B cell (primary cell): ENCODE results near the gene ANKRD2. TPM values are rescaled to one million over a fixed set of nuclear protein-coding genes. Genes with fewer than 3 reads are reported as not detected.

Experiments used
- ATAC-seq: fragments of 200-7000 bp; cut with Tn5 transposase; one replicate; pipeline ENCODE4 v1.10.0; 2021; ENCODE audit warnings: low read depth, mild to moderate bottlenecking, moderate number of reproducible peaks, moderate library complexity
- CTCF ChIA-PET: fragments of 350-600 bp; sonication (Branson Sonifier 250); formaldehyde crosslinking; loops from one replicate; lab custom pipeline; 2021; ENCODE audit warnings: antibody characterized with exemption, inconsistent platforms; lab: Charles Lee
- POLR2A ChIA-PET: fragments of 350-600 bp; sonication (Branson Sonifier 250); formaldehyde crosslinking; loops from one replicate; lab custom pipeline; 2021; ENCODE audit warnings: antibody characterized with exemption; lab: Charles Lee
- DNase-seq: peaks from one replicate; pipeline ENCODE4 v3.0.0; 2013
- H2AFZ ChIP-seq: 2 replicates; pipeline ENCODE4 v1.6.1; 2012; ENCODE audit warnings: mild to moderate bottlenecking, low read depth, low read length; ENCODE audit not compliant: insufficient read depth, poor library complexity, severe bottlenecking
- H3K27ac ChIP-seq, 2 donors: 1 replicate in 1 of 2; 2 replicates in 1 of 2; pipeline ENCODE4 v1.5.1; 2012 to 2013; ENCODE audit warnings: low read length in 2 of 2, mild to moderate bottlenecking in 2 of 2, moderate library complexity in 1 of 2
- H3K27me3 ChIP-seq, 4 experiments: fragments of 200-600 bp in 1 of 4; sonication (generic) in 1 of 4; replicated peaks in 1 of 4; 1 replicate in 2 of 4; 2 replicates in 2 of 4; pipeline versions ENCODE4 v1.6.1 to v1.7.0; 2013 to 2016; ENCODE audit warnings: low read length in 3 of 4, mild to moderate bottlenecking in 2 of 4, mixed read lengths in 1 of 4, moderate library complexity in 1 of 4; ENCODE audit not compliant: insufficient read depth in 4 of 4, control insufficient read depth in 3 of 4; ENCODE audit errors: control extremely low read depth in 1 of 4
- H3K36me3 ChIP-seq, 2 experiments: replicated peaks in 1 of 2; 1 replicate in 1 of 2; 2 replicates in 1 of 2; pipeline versions ENCODE4 v1.6.1 to v1.7.1; 2013; ENCODE audit warnings: low read length in 1 of 2; ENCODE audit not compliant: insufficient read depth in 2 of 2, control insufficient read depth in 1 of 2; ENCODE audit errors: control extremely low read depth in 1 of 2, extremely low read depth in 1 of 2
- H3K4me1 ChIP-seq, 2 donors: fragments of 200-600 bp in 1 of 2; sonication (generic) in 1 of 2; 1 replicate in 1 of 2; 2 replicates in 1 of 2; pipeline versions ENCODE4 v1.5.1 to v1.6.1; 2013 to 2017; ENCODE audit warnings: low read length in 2 of 2; ENCODE audit not compliant: control insufficient read depth in 2 of 2, insufficient read depth in 2 of 2
- H3K4me2 ChIP-seq: replicated peaks from 2 replicates; pipeline ENCODE3; 2012; ENCODE audit warnings: mild to moderate bottlenecking, low read depth, low read length; ENCODE audit not compliant: poor library complexity, severe bottlenecking
- H3K4me3 ChIP-seq, 5 experiments: fragments of 200-600 bp in 1 of 5; sonication (generic) in 1 of 5; 1 replicate in 3 of 5; 2 replicates in 2 of 5; pipeline versions ENCODE4 v1.5.1 to v1.7.0; 2011 to 2016; ENCODE audit warnings: low read length in 4 of 5, mild to moderate bottlenecking in 4 of 5, low read depth in 2 of 5, control low read depth in 1 of 5, moderate library complexity in 1 of 5; ENCODE audit not compliant: insufficient read depth in 1 of 5; ENCODE audit errors: control extremely low read depth in 1 of 5, extremely low read depth in 1 of 5
- H3K79me2 ChIP-seq: fragments of 200-600 bp; sonication (generic); one replicate; pipeline ENCODE4 v1.6.0; 2016; ENCODE audit warnings: low read length; ENCODE audit not compliant: control insufficient read depth, insufficient read depth
- H3K9ac ChIP-seq: fragments of 200-600 bp; sonication (generic); 2 replicates; pipeline ENCODE4 v1.6.1; 2017; ENCODE audit warnings: mild to moderate bottlenecking, low read length, moderate library complexity
- H3K9me3 ChIP-seq, 3 donors: one replicate each; pipeline versions ENCODE4 v1.6.1 to v1.7.1; 2013; ENCODE audit warnings: low read length in 2 of 3; ENCODE audit not compliant: control insufficient read depth in 2 of 3, insufficient read depth in 1 of 3; ENCODE audit errors: control extremely low read depth in 1 of 3
- H4K20me1 ChIP-seq: 2 replicates; pipeline ENCODE4 v1.6.0; 2012; ENCODE audit warnings: mild to moderate bottlenecking, low read length; ENCODE audit not compliant: insufficient read depth, control insufficient read depth, poor library complexity, severe bottlenecking
- H3K27ac Mint-ChIP-seq: one replicate; pipeline ENCODE4 v1.8.0; 2021; ENCODE audit warnings: mixed read lengths
- H3K27me3 Mint-ChIP-seq: one replicate; pipeline ENCODE4 v1.8.0; 2021; ENCODE audit warnings: mixed read lengths
- H3K4me1 Mint-ChIP-seq: one replicate; pipeline ENCODE4 v1.8.0; 2021; ENCODE audit warnings: mixed read lengths
- H3K4me3 Mint-ChIP-seq: one replicate; pipeline ENCODE4 v1.8.0; 2021; ENCODE audit warnings: mixed read lengths
- H3K9me3 Mint-ChIP-seq: one replicate; pipeline ENCODE4 v1.8.0; 2022; ENCODE audit warnings: mixed read lengths; ENCODE audit not compliant: insufficient read depth
- EZH2 ChIP-seq: IDR thresholded peaks from 2 replicates; pipeline ENCODE4 v1.6.1; 2012; ENCODE audit warnings: borderline replicate concordance, low read depth, mild to moderate bottlenecking, moderate library complexity, low read length; ENCODE audit not compliant: insufficient read depth, poor library complexity, severe bottlenecking
- WGBS: methylation state at CpG from one replicate; pipeline ENCODE4 v1.1.5; 2013; ENCODE audit warnings: missing lambda C conversion rate; ENCODE audit not compliant: insufficient coverage; 5-methylcytosine and 5-hydroxymethylcytosine counted together
- intact Hi-C: fragments of 100-400 bp; cut with micrococcal nuclease; formaldehyde crosslinking; loops from one replicate; pipeline ENCODE4 v1.10.0; 2022
- polyA plus RNA-seq: library from polyadenylated mRNA; depleted of rRNA; stranded (reverse); fragments of >200 nt; gene quantifications from 2 replicates; pipeline ENCODE4 v1.2.3, GENCODE V29; 2012
- total RNA-seq, 2 donors: library from RNA; stranded (reverse); fragments of 120-200 nt in 1 of 2; gene quantifications; 1 replicate in 1 of 2; 2 replicates in 1 of 2; pipeline versions ENCODE4 v1.2.3 to v1.2.4, GENCODE V29; 2013 to 2022
- TF ChIP-seq, protein P1 (sequence below): fragments of 200-600 bp; IDR thresholded peaks from one replicate; pipeline ENCODE4 v1.8.0; 2022; ENCODE audit warnings: antibody characterized with exemption, mild to moderate bottlenecking

Gene ANKRD2
- total and polyA plus RNA-seq, 2 donors (not counting 1 experiment from before 2014, with no cell fraction given) = not detected

- Histone ChIP-seq H3K79me2 (no peaks in the 10 kb centered on the region), H3K4me3 (no peak overlapping the region), H3K27me3 (no peaks in the 10 kb centered on the region), H2AFZ (no peak overlapping the region), H3K9ac (no peak overlapping the region), H3K4me1 (no peaks in the 10 kb centered on the region), H3K4me2 (no peak overlapping the region), H3K36me3 (no peaks in the 10 kb centered on the region), H3K9me3 (no peaks in the 10 kb centered on the region), H4K20me1 (no peaks in the 10 kb centered on the region), H3K27ac (no peak overlapping the region)
- DNase-seq (no peak), ATAC-seq (no peak)
- ChIA-PET POLR2A (no interaction called here), CTCF (interaction anchor here (0.6 to 2.3 kb wide), 18 partner anchors 10 to 470 kb away, joined by 3 to 13 read pairs (median 3); partner anchors contain the start of genes AVPI1 and HOGA1)
- no peaks in the 10 kb centered on the region for H3K4me1 Mint-ChIP-seq
- H3K9me3 Mint-ChIP-seq = no peaks in the 10 kb centered on the region
- H3K27me3 Mint-ChIP-seq = no peaks in the 10 kb centered on the region
- H3K27ac Mint-ChIP-seq = no peak overlapping the region
- 96% methylated on average over 3 of the region's 3 CpGs for WGBS
- H3K4me3 Mint-ChIP-seq = no peak overlapping the region
- TF ChIP-seq EZH2 = no peak
- TF ChIP-seq, protein P1, sequence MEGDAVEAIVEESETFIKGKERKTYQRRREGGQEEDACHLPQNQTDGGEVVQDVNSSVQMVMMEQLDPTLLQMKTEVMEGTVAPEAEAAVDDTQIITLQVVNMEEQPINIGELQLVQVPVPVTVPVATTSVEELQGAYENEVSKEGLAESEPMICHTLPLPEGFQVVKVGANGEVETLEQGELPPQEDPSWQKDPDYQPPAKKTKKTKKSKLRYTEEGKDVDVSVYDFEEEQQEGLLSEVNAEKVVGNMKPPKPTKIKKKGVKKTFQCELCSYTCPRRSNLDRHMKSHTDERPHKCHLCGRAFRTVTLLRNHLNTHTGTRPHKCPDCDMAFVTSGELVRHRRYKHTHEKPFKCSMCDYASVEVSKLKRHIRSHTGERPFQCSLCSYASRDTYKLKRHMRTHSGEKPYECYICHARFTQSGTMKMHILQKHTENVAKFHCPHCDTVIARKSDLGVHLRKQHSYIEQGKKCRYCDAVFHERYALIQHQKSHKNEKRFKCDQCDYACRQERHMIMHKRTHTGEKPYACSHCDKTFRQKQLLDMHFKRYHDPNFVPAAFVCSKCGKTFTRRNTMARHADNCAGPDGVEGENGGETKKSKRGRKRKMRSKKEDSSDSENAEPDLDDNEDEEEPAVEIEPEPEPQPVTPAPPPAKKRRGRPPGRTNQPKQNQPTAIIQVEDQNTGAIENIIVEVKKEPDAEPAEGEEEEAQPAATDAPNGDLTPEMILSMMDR = no peak
- intact Hi-C loops = no loop called here
Measured at GRCh38 chr10:97571622-97572021, 957 bp upstream of the ANKRD2 start.

DNA sequence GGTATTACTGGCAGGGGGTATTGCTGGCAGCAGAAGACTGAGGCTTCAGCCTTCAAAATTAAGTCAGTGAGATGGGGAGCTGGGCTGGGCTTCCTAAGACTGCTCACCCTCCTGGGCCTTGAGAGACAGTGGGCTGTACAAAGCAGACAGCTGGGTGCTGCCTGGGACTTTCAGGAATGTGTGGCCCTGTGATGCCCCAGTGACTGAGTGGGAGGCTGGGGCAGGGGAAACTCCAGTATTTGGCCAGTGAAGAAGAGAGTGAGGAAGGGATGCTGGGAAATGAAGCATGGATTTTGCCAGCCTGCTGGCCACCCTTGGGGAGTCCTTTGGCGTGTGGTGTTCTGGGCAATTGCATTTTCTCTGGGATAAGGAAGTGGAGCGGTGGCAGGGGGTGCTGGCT is 442 bp downstream of the ANKRD2 start:
- Histone ChIP-seq H3K9ac (no peak overlapping the region), H3K27ac (no peak overlapping the region), H3K9me3 (no peaks in the 10 kb centered on the region), H3K4me2 (no peak overlapping the region), H2AFZ (no peak overlapping the region), H3K4me1 (no peaks in the 10 kb centered on the region), H3K36me3 (no peaks in the 10 kb centered on the region), H3K79me2 (no peaks in the 10 kb centered on the region), H4K20me1 (no peaks in the 10 kb centered on the region), H3K27me3 (no peaks in the 10 kb centered on the region), H3K4me3 (no peak overlapping the region)
- no peak overlapping the region for H3K4me3 Mint-ChIP-seq
- TF ChIP-seq, protein P1 = no peak
- TF ChIP-seq EZH2 = no peak
- ChIA-PET POLR2A (no interaction called here), CTCF (interaction anchor here (0.8 to 2.3 kb wide), 7 partner anchors 18 to 426 kb away, joined by 3 to 13 read pairs (median 3); partner anchors contain the start of gene AVPI1)
- H3K27ac Mint-ChIP-seq = no peak overlapping the region
- intact Hi-C loops = no loop called here
- ATAC-seq = no peak
- H3K9me3 Mint-ChIP-seq = no peaks in the 10 kb centered on the region
- no peaks in the 10 kb centered on the region for H3K4me1 Mint-ChIP-seq
- DNase-seq = no peak
- 87% methylated on average over 2 of the region's 2 CpGs for WGBS
- H3K27me3 Mint-ChIP-seq = no peaks in the 10 kb centered on the region
